ENCODE data around the gene TSPEAR.

Gene TSPEAR

DNA sequence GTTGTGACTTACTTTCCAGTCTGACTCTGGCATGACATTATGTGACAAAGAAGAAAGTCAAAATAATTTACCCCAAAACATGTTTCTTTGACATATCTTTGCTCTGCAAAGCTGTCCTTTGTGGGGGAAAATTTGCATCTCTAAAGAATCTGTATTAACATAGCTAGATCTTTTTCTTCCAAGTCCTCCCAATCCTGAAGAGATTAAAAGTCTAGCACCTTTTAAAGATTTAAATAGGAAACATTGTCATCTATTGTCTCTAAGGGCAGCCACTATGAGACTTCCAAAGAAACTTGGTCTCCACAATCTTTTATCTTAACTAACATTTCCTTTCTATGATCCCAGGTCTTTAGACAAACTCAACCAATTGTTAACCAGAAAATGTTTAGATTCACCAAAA is 240.0 kb downstream of the TSPEAR start:
- no peak for DNase-seq (ENCODE audit: low read depth)
- TF ChIP-seq, protein P1, sequence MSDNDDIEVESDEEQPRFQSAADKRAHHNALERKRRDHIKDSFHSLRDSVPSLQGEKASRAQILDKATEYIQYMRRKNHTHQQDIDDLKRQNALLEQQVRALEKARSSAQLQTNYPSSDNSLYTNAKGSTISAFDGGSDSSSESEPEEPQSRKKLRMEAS (IDR thresholded peaks at IDR 0.05; ENCODE audit: low read depth, low read length), result no peak
- TF ChIP-seq, protein P2, sequence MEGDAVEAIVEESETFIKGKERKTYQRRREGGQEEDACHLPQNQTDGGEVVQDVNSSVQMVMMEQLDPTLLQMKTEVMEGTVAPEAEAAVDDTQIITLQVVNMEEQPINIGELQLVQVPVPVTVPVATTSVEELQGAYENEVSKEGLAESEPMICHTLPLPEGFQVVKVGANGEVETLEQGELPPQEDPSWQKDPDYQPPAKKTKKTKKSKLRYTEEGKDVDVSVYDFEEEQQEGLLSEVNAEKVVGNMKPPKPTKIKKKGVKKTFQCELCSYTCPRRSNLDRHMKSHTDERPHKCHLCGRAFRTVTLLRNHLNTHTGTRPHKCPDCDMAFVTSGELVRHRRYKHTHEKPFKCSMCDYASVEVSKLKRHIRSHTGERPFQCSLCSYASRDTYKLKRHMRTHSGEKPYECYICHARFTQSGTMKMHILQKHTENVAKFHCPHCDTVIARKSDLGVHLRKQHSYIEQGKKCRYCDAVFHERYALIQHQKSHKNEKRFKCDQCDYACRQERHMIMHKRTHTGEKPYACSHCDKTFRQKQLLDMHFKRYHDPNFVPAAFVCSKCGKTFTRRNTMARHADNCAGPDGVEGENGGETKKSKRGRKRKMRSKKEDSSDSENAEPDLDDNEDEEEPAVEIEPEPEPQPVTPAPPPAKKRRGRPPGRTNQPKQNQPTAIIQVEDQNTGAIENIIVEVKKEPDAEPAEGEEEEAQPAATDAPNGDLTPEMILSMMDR (IDR thresholded peaks at IDR 0.05; ENCODE audit: low read depth, low read length), result no peak
- TF ChIP-seq MYC (IDR thresholded peaks at IDR 0.05; ENCODE audit: low read depth, low read length), result no peak
- TF ChIP-seq POLR2A (IDR thresholded peaks at IDR 0.05; ENCODE audit: extremely low read depth, insufficient read length), result no peak
- H3K4me3 ChIP-seq (ENCODE audit: low read depth, low read length), result no peak overlapping the region

DNA sequence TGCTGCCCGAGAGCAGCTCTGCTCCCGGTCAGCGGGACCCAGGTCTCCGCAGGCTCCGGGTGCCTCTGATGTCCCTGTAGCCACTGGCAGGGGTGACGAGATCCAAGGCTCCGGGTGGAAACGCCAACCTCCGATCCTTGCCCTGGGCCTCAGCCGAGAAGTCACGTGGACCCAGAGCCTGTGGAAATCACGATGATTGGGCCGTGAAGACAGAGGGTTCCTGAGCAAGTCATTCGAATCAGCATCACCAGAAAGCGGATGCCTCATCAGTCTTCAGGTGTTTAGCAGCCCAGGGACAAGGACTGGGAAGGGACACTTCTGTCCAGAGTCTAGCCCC is 243.5 kb downstream of the TSPEAR start:
- TF ChIP-seq, protein P2 (IDR thresholded peaks at IDR 0.05; ENCODE audit: low read depth, low read length), result no peak
- TF ChIP-seq, protein P1 (IDR thresholded peaks at IDR 0.05; ENCODE audit: low read depth, low read length), result no peak
- TF ChIP-seq POLR2A (IDR thresholded peaks at IDR 0.05; ENCODE audit: extremely low read depth, insufficient read length) (no peak), MYC (IDR thresholded peaks at IDR 0.05; ENCODE audit: low read depth, low read length) (no peak)
- H3K4me3 ChIP-seq (ENCODE audit: low read depth, low read length), result no peak overlapping the region
- no peak for DNase-seq (ENCODE audit: low read depth)

DNA sequence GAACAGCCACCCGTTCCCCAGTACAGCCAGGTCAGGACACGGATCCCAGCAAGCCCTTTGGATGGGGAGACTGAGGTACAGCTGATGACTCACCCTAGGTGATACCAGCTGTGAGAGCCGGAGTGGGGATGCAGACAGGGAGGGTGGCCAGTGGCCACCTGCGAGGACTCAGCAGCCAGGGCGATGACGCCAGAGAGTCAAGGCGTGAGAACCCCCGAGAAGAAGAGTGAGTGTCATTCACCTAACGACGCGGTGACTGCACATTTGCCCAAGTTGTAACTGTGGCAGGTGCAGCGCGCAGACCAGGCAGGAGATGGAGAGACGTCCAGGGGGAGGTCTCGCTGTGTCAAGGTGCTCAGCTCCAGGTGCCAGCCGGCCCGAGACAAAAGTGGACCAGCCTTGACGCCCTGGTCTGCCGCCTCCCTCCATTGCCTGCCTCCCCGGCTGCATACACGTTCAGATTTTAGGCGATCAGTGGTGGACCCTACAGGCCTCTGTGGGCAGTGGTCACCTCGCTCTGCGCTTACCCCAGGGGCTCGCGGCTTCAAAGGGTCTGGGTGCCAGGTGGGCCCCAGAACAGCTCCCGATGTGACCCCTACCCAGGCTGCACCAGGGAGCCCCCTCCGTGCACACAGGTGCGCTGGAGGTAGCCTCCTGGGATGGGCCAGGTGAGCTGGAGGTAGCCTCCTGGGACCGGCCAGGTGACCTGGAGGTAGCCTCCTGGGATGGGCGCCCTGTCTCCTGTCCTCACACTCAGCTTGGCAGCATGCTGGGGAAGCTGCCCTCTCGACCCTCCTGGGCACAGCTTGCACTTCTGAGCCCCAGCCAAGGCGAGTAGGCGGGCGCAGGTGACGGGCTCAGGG is 244.1 kb downstream of the TSPEAR start:
- DNase-seq (ENCODE audit: low read depth), result no peak
- TF ChIP-seq POLR2A (IDR thresholded peaks at IDR 0.05; ENCODE audit: extremely low read depth, insufficient read length) (no peak), MYC (IDR thresholded peaks at IDR 0.05; ENCODE audit: low read depth, low read length) (no peak)
- TF ChIP-seq, protein P2 (IDR thresholded peaks at IDR 0.05; ENCODE audit: low read depth, low read length), result no peak
- TF ChIP-seq, protein P1 (IDR thresholded peaks at IDR 0.05; ENCODE audit: low read depth, low read length), result no peak
- no peak overlapping the region for H3K4me3 ChIP-seq (ENCODE audit: low read depth, low read length)

DNA sequence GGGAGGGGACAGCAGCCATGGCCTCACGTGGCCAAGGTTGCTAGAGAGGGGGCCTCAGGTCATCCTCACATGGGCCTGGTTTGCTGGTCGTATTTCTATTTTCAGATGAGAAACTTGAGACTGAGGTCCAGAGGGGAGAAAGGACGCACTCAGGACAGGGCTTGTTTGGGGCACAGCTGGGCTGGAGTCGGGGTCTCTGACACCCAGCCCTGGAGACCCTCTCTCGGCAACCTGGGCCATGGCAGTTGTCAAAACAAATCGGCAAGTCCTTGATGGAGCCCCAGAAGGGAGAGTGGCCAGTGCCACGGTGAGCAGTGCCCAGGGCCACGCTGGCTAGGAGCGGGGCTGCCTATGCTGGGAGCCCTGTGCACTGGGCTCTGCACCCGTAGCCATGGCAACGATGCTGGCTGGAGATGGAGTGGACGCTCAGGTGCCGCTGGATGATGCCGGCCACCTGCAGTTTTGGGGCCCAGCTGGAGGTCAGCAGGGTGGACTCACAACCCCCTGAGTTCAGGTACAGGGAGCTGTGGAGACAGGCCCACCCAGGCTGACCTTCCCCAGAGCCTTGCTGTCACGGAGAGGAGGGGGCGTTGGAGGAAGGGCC is 244.9 kb downstream of the TSPEAR start:
- TF ChIP-seq, protein P1 (IDR thresholded peaks at IDR 0.05; ENCODE audit: low read depth, low read length), result no peak
- TF ChIP-seq MYC (IDR thresholded peaks at IDR 0.05; ENCODE audit: low read depth, low read length), result no peak
- TF ChIP-seq, protein P2 (IDR thresholded peaks at IDR 0.05; ENCODE audit: low read depth, low read length), result no peak
- TF ChIP-seq POLR2A (IDR thresholded peaks at IDR 0.05; ENCODE audit: extremely low read depth, insufficient read length), result no peak
- DNase-seq (ENCODE audit: low read depth), result no peak
- H3K4me3 ChIP-seq (ENCODE audit: low read depth, low read length), result no peak overlapping the region

DNA sequence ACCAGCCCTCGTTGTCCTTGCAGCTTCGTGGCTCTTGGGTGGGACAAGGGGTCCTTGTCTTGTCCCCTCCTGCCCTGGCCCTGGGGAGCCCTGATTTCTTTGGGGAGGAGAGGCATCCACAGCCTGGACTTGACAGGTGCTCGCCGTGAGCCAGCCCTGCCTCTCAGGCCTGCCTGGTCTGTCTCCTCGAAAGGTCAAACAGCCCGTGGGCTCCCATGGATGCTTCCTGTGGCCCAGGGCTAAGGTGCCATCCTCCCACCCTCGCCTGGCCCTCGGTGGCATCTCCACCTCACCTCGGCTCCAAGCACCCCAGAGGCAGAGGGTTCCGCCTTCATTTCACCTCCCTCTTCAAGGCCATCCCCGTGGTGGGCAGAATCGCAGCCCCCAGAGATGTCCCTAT is 247.0 kb downstream of the TSPEAR start:
- TF ChIP-seq POLR2A (IDR thresholded peaks at IDR 0.05; ENCODE audit: extremely low read depth, insufficient read length) (no peak), MYC (IDR thresholded peaks at IDR 0.05; ENCODE audit: low read depth, low read length) (no peak)
- TF ChIP-seq, protein P2 (IDR thresholded peaks at IDR 0.05; ENCODE audit: low read depth, low read length), result no peak
- TF ChIP-seq, protein P1 (IDR thresholded peaks at IDR 0.05; ENCODE audit: low read depth, low read length), result no peak
- no peak for DNase-seq (ENCODE audit: low read depth)
- H3K4me3 ChIP-seq (ENCODE audit: low read depth, low read length), result no peak overlapping the region

Measured in NB4 (cell line).